ENCODE data around the gene HTR3A.
"Not testable (repeated sequence)": the region's sequence is repeated elsewhere in the genome, so short reads cannot be mapped to it uniquely, and the experiment has no call there.

GRCh38 chr11:113946162-113946561, 28.7 kb upstream of the HTR3A start:
- not testable (repeated sequence) for TF ChIP-seq CTCF (conservative IDR thresholded peaks at IDR 0.05 in 1 of 2, IDR thresholded peaks at IDR 0.05 in 1 of 2; ENCODE audit: extremely low read depth in 1 of 2, insufficient read depth in 1 of 2, low read depth in 1 of 2, low read length in 2 of 2); EZH2 (IDR thresholded peaks at IDR 0.05; ENCODE audit: borderline replicate concordance, low read length)
